Smooth muscle cell (in vitro differentiated cells): ENCODE results near the gene TAF1. TPM values are rescaled to one million over a fixed set of nuclear protein-coding genes. Genes with fewer than 3 reads are reported as not detected.

ENCODE experiments used
- DNase-seq: peaks from one replicate; lab custom pipeline; 2025; ENCODE audit not compliant: unreplicated experiment; lab: John Stamatoyannopoulos, UW
- H2AFZ ChIP-seq: fragments of 200-600 bp; sonication (generic); 2 replicates; pipeline ENCODE4 v1.6.0; 2016; ENCODE audit warnings: antibody characterized with exemption, low read depth, mild to moderate bottlenecking
- H3F3A ChIP-seq: fragments of 200-600 bp; sonication (generic); 2 replicates; pipeline ENCODE4 v1.6.0; 2017; ENCODE audit warnings: antibody characterized with exemption, low read depth
- H3K27ac ChIP-seq: fragments of 200-600 bp; sonication (generic); 2 replicates; pipeline ENCODE4 v1.5.1; 2016; ENCODE audit warnings: low read depth, mild to moderate bottlenecking
- H3K27me3 ChIP-seq: fragments of 200-600 bp; sonication (generic); 2 replicates; pipeline ENCODE4 v1.6.1; 2016; ENCODE audit warnings: low read depth, mild to moderate bottlenecking
- H3K36me3 ChIP-seq: fragments of 200-600 bp; sonication (generic); 2 replicates; pipeline ENCODE4 v1.5.1; 2016; ENCODE audit warnings: low read depth
- H3K4me1 ChIP-seq: fragments of 200-600 bp; sonication (generic); 2 replicates; pipeline ENCODE4 v1.5.1; 2016; ENCODE audit warnings: low read depth
- H3K4me2 ChIP-seq: fragments of 200-600 bp; sonication (generic); 2 replicates; pipeline ENCODE4 v1.6.0; 2016; ENCODE audit warnings: mild to moderate bottlenecking
- H3K4me3 ChIP-seq: fragments of 200-600 bp; sonication (generic); 2 replicates; pipeline ENCODE4 v1.5.1; 2016; ENCODE audit warnings: mild to moderate bottlenecking
- H3K79me2 ChIP-seq: fragments of 200-600 bp; sonication (generic); 2 replicates; pipeline ENCODE4 v1.6.0; 2016; ENCODE audit warnings: low read depth, mild to moderate bottlenecking
- H3K9ac ChIP-seq: fragments of 200-600 bp; sonication (generic); 2 replicates; pipeline ENCODE4 v1.6.0; 2016; ENCODE audit warnings: low read depth
- H3K9me3 ChIP-seq: fragments of 200-600 bp; sonication (generic); replicated peaks from 2 replicates; pipeline ENCODE4 v1.5.1; 2016; ENCODE audit warnings: low read depth
- H4K20me1 ChIP-seq: fragments of 200-600 bp; sonication (generic); 2 replicates; pipeline ENCODE4 v1.6.0; 2016; ENCODE audit warnings: low read depth
- WGBS: methylation state at CpG from one replicate; pipeline ENCODE4 v1.1.7; 2016; ENCODE audit warnings: low lambda C conversion rate; 5-methylcytosine and 5-hydroxymethylcytosine counted together
- polyA plus RNA-seq: library from polyadenylated mRNA; unstranded; fragments of >200 nt; fragmentation: Nextera tagmentation; extraction: Ambion mirVana; gene quantifications from 2 replicates; pipeline ENCODE4 v1.2.1, GENCODE V29; 2016
- total RNA-seq: library from RNA; depleted of rRNA; stranded (reverse); fragments of >200 nt; gene quantifications from 2 replicates; pipeline ENCODE4 v1.2.3, GENCODE V29; 2014
- TF ChIP-seq, protein P1 (sequence below): fragments of 200-600 bp; sonication (generic); IDR thresholded peaks from 2 replicates; pipeline ENCODE4 v1.5.1; 2017; ENCODE audit warnings: borderline replicate concordance, mild to moderate bottlenecking, antibody characterized with exemption; ENCODE audit not compliant: insufficient read depth, poor library complexity, severe bottlenecking

The TAF1 gene
- total and polyA plus RNA-seq, 2 experiments from 2014 or later, result 2.7 to 14.0 TPM

DNA sequence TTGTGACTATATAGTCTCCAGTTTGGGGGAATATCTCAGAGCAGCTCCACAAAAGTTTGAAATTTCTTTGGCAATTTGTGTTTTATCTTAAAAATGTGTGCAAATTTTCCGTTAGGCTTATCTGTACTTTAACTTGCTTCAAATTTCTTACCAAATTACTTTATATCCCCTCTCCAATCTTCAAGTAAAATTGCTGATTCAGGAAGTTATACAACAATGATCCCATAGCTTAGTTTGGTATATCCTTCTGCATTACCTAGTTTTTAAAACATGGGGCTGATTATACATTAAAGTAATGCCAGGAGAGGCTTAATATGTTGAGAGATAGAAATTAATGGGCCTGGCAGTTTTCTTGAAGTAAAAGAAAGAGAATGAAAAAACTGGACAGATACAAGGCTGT lies 66.6 kb downstream of the TAF1 start:
- Histone ChIP-seq H3K79me2 (no peaks in the 10 kb centered on the region), H4K20me1 (no peaks in the 10 kb centered on the region), H3K27ac (no peak overlapping the region), H3K9me3 (no peaks in the 10 kb centered on the region), H3K4me1 (no peaks in the 10 kb centered on the region), H3K4me2 (no peak overlapping the region), H3K36me3 (no peaks in the 10 kb centered on the region), H3K4me3 (no peak overlapping the region), H3K9ac (no peak overlapping the region), H3K27me3 (no peaks in the 10 kb centered on the region), H2AFZ (no peak overlapping the region), H3F3A (no peaks in the 10 kb centered on the region)
- TF ChIP-seq, protein P1, sequence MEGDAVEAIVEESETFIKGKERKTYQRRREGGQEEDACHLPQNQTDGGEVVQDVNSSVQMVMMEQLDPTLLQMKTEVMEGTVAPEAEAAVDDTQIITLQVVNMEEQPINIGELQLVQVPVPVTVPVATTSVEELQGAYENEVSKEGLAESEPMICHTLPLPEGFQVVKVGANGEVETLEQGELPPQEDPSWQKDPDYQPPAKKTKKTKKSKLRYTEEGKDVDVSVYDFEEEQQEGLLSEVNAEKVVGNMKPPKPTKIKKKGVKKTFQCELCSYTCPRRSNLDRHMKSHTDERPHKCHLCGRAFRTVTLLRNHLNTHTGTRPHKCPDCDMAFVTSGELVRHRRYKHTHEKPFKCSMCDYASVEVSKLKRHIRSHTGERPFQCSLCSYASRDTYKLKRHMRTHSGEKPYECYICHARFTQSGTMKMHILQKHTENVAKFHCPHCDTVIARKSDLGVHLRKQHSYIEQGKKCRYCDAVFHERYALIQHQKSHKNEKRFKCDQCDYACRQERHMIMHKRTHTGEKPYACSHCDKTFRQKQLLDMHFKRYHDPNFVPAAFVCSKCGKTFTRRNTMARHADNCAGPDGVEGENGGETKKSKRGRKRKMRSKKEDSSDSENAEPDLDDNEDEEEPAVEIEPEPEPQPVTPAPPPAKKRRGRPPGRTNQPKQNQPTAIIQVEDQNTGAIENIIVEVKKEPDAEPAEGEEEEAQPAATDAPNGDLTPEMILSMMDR, result no peak
- WGBS, result 84% methylated on average over 1 of the region's 1 CpG
- DNase-seq, result no peak

DNA sequence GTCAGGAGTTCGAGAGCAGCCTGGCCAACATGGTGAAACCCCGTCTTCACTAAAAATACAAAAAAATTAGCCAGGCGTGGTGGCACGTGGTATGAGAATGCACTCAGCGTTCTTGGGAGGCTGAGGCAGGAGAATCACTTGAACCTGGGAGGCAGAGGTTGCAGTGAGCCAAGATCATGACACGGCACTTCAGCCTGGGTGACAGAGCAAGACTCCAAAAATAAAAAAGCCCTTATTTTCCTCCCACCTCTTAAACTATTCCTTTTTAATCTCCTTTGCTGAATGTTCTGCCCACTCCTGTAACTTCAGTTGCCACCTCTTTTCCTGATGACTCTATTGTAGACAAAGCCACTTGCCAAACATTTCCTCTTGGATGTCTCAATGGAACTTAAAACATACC lies 72.6 kb downstream of the TAF1 start:
- Histone ChIP-seq H3F3A (no peaks in the 10 kb centered on the region), H3K4me1 (no peaks in the 10 kb centered on the region), H3K27me3 (no peaks in the 10 kb centered on the region), H3K27ac (no peak overlapping the region), H3K9me3 (no peaks in the 10 kb centered on the region), H3K79me2 (no peaks in the 10 kb centered on the region), H3K36me3 (no peaks in the 10 kb centered on the region), H4K20me1 (no peaks in the 10 kb centered on the region), H2AFZ (no peak overlapping the region), H3K4me2 (no peak overlapping the region), H3K9ac (no peak overlapping the region), H3K4me3 (no peak overlapping the region)
- TF ChIP-seq, protein P1, result no peak
- WGBS, result 80% methylated on average over 6 of the region's 6 CpGs
- DNase-seq, result no peak

DNA sequence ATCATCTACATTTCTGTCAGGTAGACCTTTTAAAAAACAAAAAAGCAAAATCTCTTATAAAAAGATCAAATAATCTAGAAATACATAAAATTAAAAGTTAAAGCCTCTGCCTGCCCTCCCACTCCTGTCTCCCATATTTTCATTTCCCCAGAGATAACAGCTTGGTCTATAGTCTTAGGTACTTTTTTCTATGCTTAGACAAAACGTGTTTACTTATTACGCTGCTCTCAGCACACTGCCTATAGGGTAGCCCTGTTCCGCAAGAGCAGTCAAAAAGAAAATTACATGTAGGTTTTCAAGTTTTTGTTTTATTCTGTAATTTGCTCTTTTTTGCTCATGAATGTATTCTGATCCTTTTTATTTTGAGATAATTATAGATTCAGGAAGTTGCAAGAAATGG lies 73.3 kb downstream of the TAF1 start:
- Histone ChIP-seq H3K4me1 (no peaks in the 10 kb centered on the region), H3K79me2 (no peaks in the 10 kb centered on the region), H3K27me3 (no peaks in the 10 kb centered on the region), H3K27ac (no peak overlapping the region), H3K36me3 (no peaks in the 10 kb centered on the region), H3F3A (no peaks in the 10 kb centered on the region), H3K9me3 (no peaks in the 10 kb centered on the region), H4K20me1 (no peaks in the 10 kb centered on the region), H3K9ac (no peak overlapping the region), H2AFZ (no peak overlapping the region), H3K4me3 (no peak overlapping the region), H3K4me2 (no peak overlapping the region)
- TF ChIP-seq, protein P1, result no peak
- DNase-seq, result no peak
- 85% methylated on average over 3 of the region's 3 CpGs for WGBS

DNA sequence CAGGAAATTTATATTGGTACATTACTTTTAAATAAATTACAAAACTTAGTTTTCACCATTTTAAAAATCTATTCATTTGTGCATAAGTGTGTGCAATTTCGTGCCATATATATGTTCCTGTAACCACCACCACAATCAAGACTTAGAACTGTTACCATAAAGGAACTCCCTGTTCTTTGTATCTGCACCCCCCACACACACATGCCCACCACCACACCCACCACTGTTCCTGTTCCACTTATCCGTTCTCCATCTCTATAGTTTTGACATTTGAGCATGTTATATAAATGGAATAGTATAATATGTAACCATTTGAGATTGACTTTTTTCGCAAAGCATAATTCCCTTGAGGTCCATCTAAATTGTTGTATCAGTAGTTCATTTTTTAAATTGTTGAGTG lies 73.7 kb downstream of the TAF1 start:
- H3K4me1 ChIP-seq, result no peaks in the 10 kb centered on the region
- 81% methylated on average over 3 of the region's 3 CpGs for WGBS
- H3K79me2 ChIP-seq, result no peaks in the 10 kb centered on the region
- no peak for DNase-seq
- no peak overlapping the region for H3K9ac ChIP-seq
- H3K36me3 ChIP-seq, result no peaks in the 10 kb centered on the region
- no peaks in the 10 kb centered on the region for H4K20me1 ChIP-seq
- no peak overlapping the region for H3K4me2 ChIP-seq
- H3K27me3 ChIP-seq, result no peaks in the 10 kb centered on the region
- TF ChIP-seq, protein P1, result no peak
- H3F3A ChIP-seq, result no peaks in the 10 kb centered on the region
- H3K4me3 ChIP-seq, result no peak overlapping the region
- H3K27ac ChIP-seq, result no peak overlapping the region
- no peak overlapping the region for H2AFZ ChIP-seq
- H3K9me3 ChIP-seq, result no peaks in the 10 kb centered on the region
